Ovary (tissue), 9 donors: Measurements from ENCODE around the gene HNRNPU. TPM values are rescaled to one million over a fixed set of nuclear protein-coding genes. Genes with fewer than 3 reads are reported as not detected.

ENCODE experiments used
- DNase-seq, 5 donors: peaks; one replicate each; pipeline ENCODE4 v3.0.0-alpha.2; 2019 to 2020
- H3K27ac ChIP-seq, 2 donors: fragments of 200-600 bp; one replicate each; pipeline versions ENCODE4 v1.5.1 to v1.8.0; 2019 to 2022
- H3K27me3 ChIP-seq: fragments of 200-600 bp; one replicate; pipeline ENCODE4 v1.8.0; 2022
- H3K36me3 ChIP-seq: fragments of 200-600 bp; sonication (generic); one replicate; pipeline ENCODE4 v1.5.1; 2019
- H3K4me1 ChIP-seq: one replicate; pipeline ENCODE4 v1.8.1; 2013; ENCODE audit warnings: mild to moderate bottlenecking, moderate library complexity; ENCODE audit not compliant: insufficient read depth
- H3K4me3 ChIP-seq: fragments of 200-600 bp; sonication (generic); one replicate; pipeline ENCODE4 v1.5.1; 2017
- H3K9me3 ChIP-seq, 2 donors: fragments of 200-600 bp in 1 of 2; sonication (generic) in 1 of 2; one replicate each; pipeline versions ENCODE4 v1.5.1 to v1.8.1; 2013 to 2019; ENCODE audit warnings: mild to moderate bottlenecking in 1 of 2, moderate library complexity in 1 of 2
- EP300 ChIP-seq: sonication (generic); formaldehyde crosslinking; IDR thresholded peaks from one replicate; pipeline ENCODE4 v1.6.1; 2017; ENCODE audit warnings: antibody characterized with exemption
- POLR2A ChIP-seq: fragments of 450-650 bp; IDR thresholded peaks from one replicate; pipeline ENCODE4 v1.6.1; 2017; ENCODE audit warnings: antibody characterized with exemption, mild to moderate bottlenecking, moderate library complexity
- WGBS, 3 donors: extraction: QIAGEN DNeasy Blood & Tissue Kit in 1 of 3; methylation state at CpG; one replicate each; pipeline versions ENCODE4 v1.1.5 to v1.1.7; 2013 to 2017; 5-methylcytosine and 5-hydroxymethylcytosine counted together
- intact Hi-C, 4 donors: fragments of 100-400 bp; cut with DNase I; formaldehyde crosslinking; loops; one replicate each; pipeline versions ENCODE4 v1.11.0 to v1.15.1; 2022 to 2023
- polyA plus RNA-seq, 2 donors: library from polyadenylated mRNA; stranded (reverse); fragments of 200-250 nt in 1 of 2; fragments of 350-450 nt in 1 of 2; fragmentation: Illumina TruSeq in 1 of 2; extraction: RNeasy Lipid Tissue Mini Kit (QIAGEN cat#74804) in 1 of 2; gene quantifications; one replicate each; pipeline ENCODE4 v1.2.3, GENCODE V29; 2013 to 2014
- total RNA-seq, 7 donors: library from RNA; depleted of rRNA in 2 of 7; stranded (reverse); fragments of >200 nt in 2 of 7; fragmentation: NEBNext Ultra II Directional in 3 of 7; extraction: Animal tissue kit (Norgen Biotek cat#: 25700) in 3 of 7; gene quantifications; one replicate each; pipeline versions ENCODE4 v1.1.0 to v1.2.4, GENCODE V29; 2016 to 2023
- TF ChIP-seq, protein P1 (sequence below), 3 donors: fragments of 450-650 bp in 2 of 3; fragments of 200-600 bp in 1 of 3; IDR thresholded peaks; one replicate each; pipeline versions ENCODE4 v1.5.1 to v1.8.0; 2016 to 2022; ENCODE audit warnings: antibody characterized with exemption in 3 of 3, mild to moderate bottlenecking in 1 of 3
- donor health status: DM: no; HTN: no; CAD: no; lungs with moderate emphysema.
- donor health status: DM: no; HTN: no; CAD: no.
- donor health status: Bipolar disorder and iron deficiency.
- donor health status: DM: yes; HTN: yes; CAD: no.
- donor health status: DM: no; HTN: no; CAD: no.
- donor health status: DM: yes; HTN: yes; CAD: no.

Gene HNRNPU
- total and polyA plus RNA-seq, 9 donors, result 163 to 408 (median 314) TPM

GRCh38 chr1:244849189-244849866, 15.0 kb downstream of the HNRNPU start:
- H3K9me3 ChIP-seq, result no peaks in the 10 kb centered on the region
- no peak overlapping the region for H3K27ac ChIP-seq
- WGBS, 3 donors, result 28 to 48% (median 36%) methylated on average over 1 of the region's 1 CpG
- no peaks in the 10 kb centered on the region for H3K4me1 ChIP-seq
- intact Hi-C loops, result no loop called here
- H3K27me3 ChIP-seq, result no peaks in the 10 kb centered on the region
- no peak overlapping the region for H3K4me3 ChIP-seq
- H3K36me3 ChIP-seq, result no peaks in the 10 kb centered on the region
- TF ChIP-seq POLR2A (no peak), EP300 (no peak)
- TF ChIP-seq, protein P1, sequence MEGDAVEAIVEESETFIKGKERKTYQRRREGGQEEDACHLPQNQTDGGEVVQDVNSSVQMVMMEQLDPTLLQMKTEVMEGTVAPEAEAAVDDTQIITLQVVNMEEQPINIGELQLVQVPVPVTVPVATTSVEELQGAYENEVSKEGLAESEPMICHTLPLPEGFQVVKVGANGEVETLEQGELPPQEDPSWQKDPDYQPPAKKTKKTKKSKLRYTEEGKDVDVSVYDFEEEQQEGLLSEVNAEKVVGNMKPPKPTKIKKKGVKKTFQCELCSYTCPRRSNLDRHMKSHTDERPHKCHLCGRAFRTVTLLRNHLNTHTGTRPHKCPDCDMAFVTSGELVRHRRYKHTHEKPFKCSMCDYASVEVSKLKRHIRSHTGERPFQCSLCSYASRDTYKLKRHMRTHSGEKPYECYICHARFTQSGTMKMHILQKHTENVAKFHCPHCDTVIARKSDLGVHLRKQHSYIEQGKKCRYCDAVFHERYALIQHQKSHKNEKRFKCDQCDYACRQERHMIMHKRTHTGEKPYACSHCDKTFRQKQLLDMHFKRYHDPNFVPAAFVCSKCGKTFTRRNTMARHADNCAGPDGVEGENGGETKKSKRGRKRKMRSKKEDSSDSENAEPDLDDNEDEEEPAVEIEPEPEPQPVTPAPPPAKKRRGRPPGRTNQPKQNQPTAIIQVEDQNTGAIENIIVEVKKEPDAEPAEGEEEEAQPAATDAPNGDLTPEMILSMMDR (IDR thresholded peaks at IDR 0.05), result no peak
- no peak for DNase-seq

GRCh38 chr1:244846653-244847052, 17.7 kb downstream of the HNRNPU start:
- H3K27me3 ChIP-seq, result no peaks in the 10 kb centered on the region
- H3K9me3 ChIP-seq, result no peaks in the 10 kb centered on the region
- H3K27ac ChIP-seq, result no peak overlapping the region
- 89 to 92% (median 90%) methylated on average over 6 of the region's 6 CpGs for WGBS, 3 donors
- no peak overlapping the region for H3K4me3 ChIP-seq
- DNase-seq, result no peak
- intact Hi-C loops, result no loop called here
- H3K36me3 ChIP-seq, result no peaks in the 10 kb centered on the region
- no peak for TF ChIP-seq POLR2A
- TF ChIP-seq, protein P1 (IDR thresholded peaks at IDR 0.05), result no peak
- TF ChIP-seq EP300, result no peak
- no peaks in the 10 kb centered on the region for H3K4me1 ChIP-seq

GRCh38 chr1:244844155-244845121, 19.9 kb downstream of the HNRNPU start:
- intact Hi-C loops, result no loop called here
- H3K27me3 ChIP-seq, result no peaks in the 10 kb centered on the region
- H3K36me3 ChIP-seq, result no peaks in the 10 kb centered on the region
- H3K27ac ChIP-seq, result no peak overlapping the region
- H3K4me1 ChIP-seq, result peaks cover 2% of the 10 kb centered on the region
- no peaks in the 10 kb centered on the region for H3K9me3 ChIP-seq
- no peak for DNase-seq
- H3K4me3 ChIP-seq, result no peak overlapping the region
- TF ChIP-seq, protein P1 (IDR thresholded peaks at IDR 0.05), result no peak
- TF ChIP-seq POLR2A (no peak), EP300 (no peak)
- 89 to 93% (median 90%) methylated on average over 13 of the region's 13 CpGs for WGBS, 3 donors

DNA sequence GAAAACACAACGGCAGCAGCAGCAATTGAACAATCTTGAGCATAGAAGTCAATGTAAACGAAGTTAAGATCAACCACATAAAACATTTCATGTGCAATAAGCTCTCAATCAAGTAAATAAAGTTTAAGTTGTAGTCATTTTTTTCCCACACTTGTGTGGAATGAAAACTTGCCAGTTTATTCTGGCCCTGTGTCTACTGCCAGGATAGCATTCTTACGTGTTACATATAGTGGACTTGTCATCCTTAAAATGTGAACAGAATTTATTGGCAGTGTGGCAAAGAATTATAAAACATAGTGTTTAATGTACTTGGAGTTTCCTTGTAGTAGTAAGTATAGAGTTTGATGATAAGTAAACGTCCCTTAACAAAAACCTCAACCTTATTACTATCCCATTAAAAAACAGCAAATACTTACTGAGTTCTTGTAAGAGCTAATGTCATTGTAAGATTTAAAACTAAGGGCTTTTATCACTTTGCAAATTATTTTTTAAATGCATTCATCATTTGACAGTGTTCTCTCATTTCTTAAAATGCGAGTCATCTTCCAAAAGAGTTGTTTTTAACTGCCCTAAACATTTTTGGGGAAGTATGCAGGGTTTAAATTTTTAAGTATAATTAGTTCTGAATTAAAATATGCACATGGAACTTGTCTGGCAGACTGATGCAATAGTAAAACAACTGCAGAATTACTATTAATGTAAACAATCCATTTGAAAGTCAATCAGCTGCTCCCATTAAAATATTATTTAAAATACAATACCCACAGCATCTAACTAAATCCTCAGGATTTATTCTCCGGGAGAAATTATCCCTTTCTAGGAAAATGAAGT, 21.0 kb downstream of the HNRNPU start:
- TF ChIP-seq EP300 (no peak), POLR2A (no peak)
- TF ChIP-seq, protein P1 (IDR thresholded peaks at IDR 0.05), result no peak
- H3K27me3 ChIP-seq, result no peaks in the 10 kb centered on the region
- H3K4me1 ChIP-seq, result peaks cover 4% of the 10 kb centered on the region
- intact Hi-C loops, result no loop called here
- no peaks in the 10 kb centered on the region for H3K36me3 ChIP-seq
- no peak overlapping the region for H3K27ac ChIP-seq
- no peak overlapping the region for H3K4me3 ChIP-seq
- DNase-seq, result no peak
- no peaks in the 10 kb centered on the region for H3K9me3 ChIP-seq
- 67 to 79% (median 72%) methylated on average over 6 of the region's 6 CpGs for WGBS, 3 donors
